ENCODE measurements around the gene RIOK1.
"Not testable (repeated sequence)": the region's sequence is repeated elsewhere in the genome, so short reads cannot be mapped to it uniquely, and the experiment has no call there.

Gene RIOK1

GRCh38 chr6:7441048-7441775 lies 51.6 kb downstream of the RIOK1 start:
- DNase-seq (ENCODE audit: low read depth): no peak

- no peak for DNase-seq (ENCODE audit: low read depth)
Observed at GRCh38 chr6:7442467-7442866, 52.9 kb downstream of the RIOK1 start.

GRCh38 chr6:7445101-7445500 lies 55.5 kb downstream of the RIOK1 start:
- DNase-seq (ENCODE audit: low read depth): no peak

GRCh38 chr6:7445885-7446461 lies 56.4 kb downstream of the RIOK1 start:
- no peak for DNase-seq (ENCODE audit: low read depth)

- DNase-seq (ENCODE audit: low read depth): no peak
Observed at GRCh38 chr6:7446619-7447325, 57.2 kb downstream of the RIOK1 start.

- no peak for DNase-seq (ENCODE audit: low read depth)
Observed at GRCh38 chr6:7448232-7448631, 58.6 kb downstream of the RIOK1 start.

- DNase-seq (ENCODE audit: low read depth): no peak
Observed at GRCh38 chr6:7449018-7449417, 59.4 kb downstream of the RIOK1 start.

GRCh38 chr6:7451326-7451725 lies 61.7 kb downstream of the RIOK1 start:
- no peak for DNase-seq (ENCODE audit: low read depth)

- DNase-seq (ENCODE audit: low read depth): no peak
Observed at GRCh38 chr6:7452898-7453297, 63.3 kb downstream of the RIOK1 start.

GRCh38 chr6:7454696-7455358 lies 65.2 kb downstream of the RIOK1 start:
- no peak for DNase-seq (ENCODE audit: low read depth)

- not testable (repeated sequence) for DNase-seq (ENCODE audit: low read depth)
Observed at GRCh38 chr6:7456302-7456701, 66.7 kb downstream of the RIOK1 start.

- DNase-seq (ENCODE audit: low read depth): no peak
Observed at GRCh38 chr6:7461416-7461815, 71.8 kb downstream of the RIOK1 start.

GRCh38 chr6:7463785-7464184 lies 74.2 kb downstream of the RIOK1 start:
- no peak for DNase-seq (ENCODE audit: low read depth)

GRCh38 chr6:7467007-7467897 lies 77.6 kb downstream of the RIOK1 start:
- DNase-seq (ENCODE audit: low read depth): no peak

Measured in stimulated activated CD8-positive, alpha-beta memory T cell treated with anti-CD3 and anti-CD28 coated beads, Interleukin-12 subunit alpha, Interleukin-12 subunit beta, amount 100 ng/mL, for 1 hour (primary cell).